Effector memory CD4-positive, alpha-beta T cell (primary cell): ENCODE data around the gene TBCA.

ENCODE experiments used
- DNase-seq, 3 donors: peaks; one replicate each; pipeline ENCODE4 v3.0.0-alpha.2; 2020
- H3K27ac ChIP-seq: 2 replicates; pipeline ENCODE4 v1.7.0; 2013; ENCODE audit warnings: mild to moderate bottlenecking, low read length, moderate library complexity; ENCODE audit not compliant: insufficient read depth, poor library complexity, severe bottlenecking
- H3K27me3 ChIP-seq: replicated peaks from 2 replicates; pipeline ENCODE4 v1.7.0; 2013; ENCODE audit warnings: mild to moderate bottlenecking, low read length; ENCODE audit not compliant: insufficient read depth, control insufficient read depth, poor library complexity, severe bottlenecking
- H3K36me3 ChIP-seq: 2 replicates; pipeline ENCODE4 v1.7.0; 2013; ENCODE audit warnings: mild to moderate bottlenecking, low read length, moderate library complexity; ENCODE audit not compliant: control insufficient read depth, insufficient read depth
- H3K4me1 ChIP-seq: 2 replicates; pipeline ENCODE4 v1.7.0; 2013; ENCODE audit warnings: low read length, mild to moderate bottlenecking; ENCODE audit not compliant: control insufficient read depth, insufficient read depth, poor library complexity, severe bottlenecking
- H3K4me3 ChIP-seq: 2 replicates; pipeline ENCODE4 v1.7.0; 2013; ENCODE audit warnings: low read length, low read depth, mild to moderate bottlenecking; ENCODE audit not compliant: insufficient read depth, poor library complexity, severe bottlenecking
- H3K9me3 ChIP-seq: 2 replicates; pipeline ENCODE4 v1.7.0; 2013; ENCODE audit warnings: mild to moderate bottlenecking, low read length, moderate library complexity; ENCODE audit not compliant: control insufficient read depth

The TBCA gene

GRCh38 chr5:77748160-77748559 lies 28.0 kb downstream of the TBCA start:
- Histone ChIP-seq H3K27ac (no peak overlapping the region), H3K27me3 (no peaks in the 10 kb centered on the region), H3K9me3 (no peaks in the 10 kb centered on the region), H3K4me1 (peaks cover 5% of the 10 kb centered on the region), H3K36me3 (no peaks in the 10 kb centered on the region), H3K4me3 (no peak overlapping the region)
- no peak for DNase-seq

DNA sequence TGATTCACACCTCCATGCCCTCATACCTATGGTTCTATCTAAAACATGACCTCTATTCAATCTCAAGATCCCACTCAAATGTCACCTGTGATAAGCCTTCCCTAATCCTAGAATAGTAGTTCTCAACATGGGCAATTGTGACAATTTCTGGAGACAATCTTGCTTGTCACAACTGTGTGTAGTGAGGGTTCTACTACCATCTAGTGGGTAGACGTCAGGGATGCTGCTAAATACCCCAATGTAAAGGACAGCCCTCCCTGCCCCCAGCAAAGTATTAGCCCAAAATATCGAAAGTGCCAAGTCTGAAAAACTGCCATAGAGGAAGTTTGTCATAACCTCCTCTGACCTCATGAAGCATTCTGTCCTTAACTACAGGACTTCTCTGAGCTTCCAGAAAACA lies 32.0 kb downstream of the TBCA start:
- H3K36me3 ChIP-seq = no peaks in the 10 kb centered on the region

GRCh38 chr5:77743181-77743580 lies 33.0 kb downstream of the TBCA start:
- Histone ChIP-seq H3K36me3 (no peaks in the 10 kb centered on the region), H3K27me3 (no peaks in the 10 kb centered on the region), H3K4me3 (no peak overlapping the region), H3K27ac (no peak overlapping the region), H3K4me1 (peaks cover 4% of the 10 kb centered on the region), H3K9me3 (no peaks in the 10 kb centered on the region)
- DNase-seq = no peak

More for the DNA sequence above, 32.0 kb downstream of the TBCA start:
- Histone ChIP-seq H3K4me1 (peaks cover 5% of the 10 kb centered on the region), H3K27ac (no peak overlapping the region), H3K4me3 (no peak overlapping the region), H3K9me3 (no peaks in the 10 kb centered on the region), H3K27me3 (no peaks in the 10 kb centered on the region)
- no peak for DNase-seq

DNA sequence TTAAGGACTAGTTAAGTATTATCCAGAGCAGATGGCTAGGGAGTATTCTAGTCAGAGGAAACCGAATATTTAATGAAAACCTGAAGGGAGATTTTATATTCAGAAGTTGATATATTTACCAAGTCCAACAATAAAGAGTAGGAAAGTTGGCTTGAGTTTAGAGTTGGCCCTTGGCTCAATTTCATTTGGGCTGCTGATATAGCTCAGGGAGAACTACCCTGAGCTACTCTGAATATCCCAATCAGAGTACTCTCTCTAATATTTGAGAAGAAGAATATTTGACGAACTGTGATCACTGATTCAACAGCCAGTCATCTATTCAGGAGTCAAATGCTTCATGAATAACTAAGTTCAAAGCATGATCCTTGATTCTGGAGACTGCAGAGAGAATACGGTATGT lies 34.5 kb downstream of the TBCA start:
- H3K4me1 ChIP-seq = no peaks in the 10 kb centered on the region
- H3K4me3 ChIP-seq = no peak overlapping the region
- no peaks in the 10 kb centered on the region for H3K27me3 ChIP-seq
- no peaks in the 10 kb centered on the region for H3K9me3 ChIP-seq
- no peak overlapping the region for H3K27ac ChIP-seq
- H3K36me3 ChIP-seq = no peaks in the 10 kb centered on the region
- no peak for DNase-seq

GRCh38 chr5:77734885-77735284 lies 41.3 kb downstream of the TBCA start:
- Histone ChIP-seq H3K27me3 (no peaks in the 10 kb centered on the region), H3K4me1 (no peaks in the 10 kb centered on the region), H3K4me3 (no peak overlapping the region), H3K36me3 (no peaks in the 10 kb centered on the region), H3K9me3 (no peaks in the 10 kb centered on the region), H3K27ac (no peak overlapping the region)
- no peak for DNase-seq

- no peaks in the 10 kb centered on the region for H3K9me3 ChIP-seq
- H3K36me3 ChIP-seq = no peaks in the 10 kb centered on the region
- no peak for DNase-seq
- H3K27ac ChIP-seq = no peak overlapping the region
- no peak overlapping the region for H3K4me3 ChIP-seq
- no peaks in the 10 kb centered on the region for H3K27me3 ChIP-seq
- H3K4me1 ChIP-seq = no peaks in the 10 kb centered on the region
Measured at GRCh38 chr5:77733130-77733529, 43.0 kb downstream of the TBCA start.

- Histone ChIP-seq H3K27me3 (no peaks in the 10 kb centered on the region), H3K4me3 (no peak overlapping the region), H3K36me3 (no peaks in the 10 kb centered on the region), H3K9me3 (no peaks in the 10 kb centered on the region), H3K4me1 (no peaks in the 10 kb centered on the region), H3K27ac (no peak overlapping the region)
- DNase-seq = no peak
Measured at GRCh38 chr5:77727190-77727589, 48.9 kb downstream of the TBCA start.

GRCh38 chr5:77725616-77726015 lies 50.5 kb downstream of the TBCA start:
- Histone ChIP-seq H3K27ac (no peak overlapping the region), H3K27me3 (no peaks in the 10 kb centered on the region), H3K4me1 (no peaks in the 10 kb centered on the region), H3K9me3 (no peaks in the 10 kb centered on the region), H3K36me3 (no peaks in the 10 kb centered on the region), H3K4me3 (no peak overlapping the region)
- DNase-seq = no peak

DNA sequence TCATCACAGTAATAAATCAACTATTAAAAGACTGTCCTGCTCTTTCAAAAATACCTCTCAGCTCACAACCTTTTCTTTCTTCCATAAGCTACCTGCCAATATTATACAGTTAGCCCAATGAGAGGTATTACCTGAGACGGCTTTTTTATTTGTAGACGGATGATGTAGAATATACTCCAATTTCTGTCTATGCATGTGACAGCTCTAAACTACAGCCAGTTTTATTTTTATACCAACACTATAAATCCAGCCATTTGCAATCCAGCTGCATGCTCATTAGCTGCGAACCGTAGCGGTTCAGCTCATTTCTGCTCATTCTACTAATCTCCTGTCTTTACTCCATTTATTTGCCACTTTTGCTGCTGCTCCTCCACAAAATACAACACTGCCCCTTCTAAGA lies 51.2 kb downstream of the TBCA start:
- Histone ChIP-seq H3K27me3 (no peaks in the 10 kb centered on the region), H3K27ac (no peak overlapping the region)
- DNase-seq = no peak

DNA sequence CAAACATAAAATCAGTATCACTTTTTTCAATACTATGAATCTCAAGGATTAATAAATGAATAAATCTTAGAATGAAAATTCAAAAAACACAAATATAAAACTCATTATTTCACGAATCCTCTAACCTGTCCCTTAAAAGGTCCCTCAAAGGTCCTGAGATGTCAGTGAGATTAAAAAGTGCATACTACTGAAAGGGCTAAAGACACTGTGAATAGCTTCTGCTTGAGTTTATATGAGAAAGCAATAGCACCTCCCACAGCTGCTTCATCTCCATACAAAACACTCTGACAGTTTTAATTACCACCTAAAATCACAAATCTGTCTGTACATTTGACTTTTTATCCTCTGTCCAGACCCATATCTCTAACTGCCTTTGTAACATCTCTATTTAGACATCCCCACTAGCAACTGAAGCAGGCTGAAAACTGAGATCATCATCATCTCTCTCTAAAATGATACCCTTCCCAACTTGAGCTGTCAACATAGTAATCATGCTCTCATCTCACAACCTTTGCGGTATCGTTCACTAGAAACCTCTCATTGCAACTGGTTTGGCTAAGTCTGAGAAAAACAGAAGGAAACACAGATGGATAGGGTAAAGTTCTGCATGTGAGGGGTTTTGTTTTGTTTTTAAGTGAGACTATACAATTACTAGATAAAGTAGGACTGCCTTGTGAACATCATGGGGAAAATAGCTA lies 56.3 kb downstream of the TBCA start:
- Histone ChIP-seq H3K4me1 (no peaks in the 10 kb centered on the region), H3K36me3 (no peaks in the 10 kb centered on the region), H3K9me3 (no peaks in the 10 kb centered on the region), H3K27me3 (no peaks in the 10 kb centered on the region), H3K4me3 (no peak overlapping the region), H3K27ac (no peak overlapping the region)
- DNase-seq = no peak

More for the DNA sequence above, 51.2 kb downstream of the TBCA start:
- H3K4me3 ChIP-seq = no peak overlapping the region
- H3K9me3 ChIP-seq = no peaks in the 10 kb centered on the region
- no peaks in the 10 kb centered on the region for H3K4me1 ChIP-seq
- no peaks in the 10 kb centered on the region for H3K36me3 ChIP-seq
